NCI-H187 treated with DMSO at 0.1 percent for 48 hours (cell line): Measurements from ENCODE around the gene OR5K4.
"Not testable (repeated sequence)": the region's sequence is repeated elsewhere in the genome, so short reads cannot be mapped to it uniquely, and the experiment has no call there.

Source experiments
- DNase-seq: peaks from one replicate; lab custom pipeline; 2025; lab: John Stamatoyannopoulos, UW

The OR5K4 gene

DNA sequence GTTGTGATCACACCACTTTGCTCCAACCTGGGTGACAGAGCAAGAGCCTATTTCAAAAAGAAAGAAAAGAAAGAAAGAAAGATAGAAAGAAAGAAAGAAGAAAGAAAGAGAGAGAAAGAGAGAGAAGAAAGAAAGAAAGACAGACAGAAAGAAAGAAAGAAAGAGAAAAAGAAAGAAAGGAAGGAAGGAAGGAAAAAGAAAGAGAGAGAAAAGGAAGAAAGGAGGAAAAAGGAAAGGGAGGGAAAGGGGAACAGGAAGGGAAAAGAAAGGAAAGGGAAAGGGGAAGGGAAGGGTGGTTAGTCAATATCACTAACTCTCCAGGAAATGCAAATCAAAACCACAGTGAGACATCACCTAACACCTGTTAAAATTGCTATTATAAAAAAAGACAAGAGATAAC, 18.2 kb downstream of the OR5K4 start:
- DNase-seq: no peak

DNA sequence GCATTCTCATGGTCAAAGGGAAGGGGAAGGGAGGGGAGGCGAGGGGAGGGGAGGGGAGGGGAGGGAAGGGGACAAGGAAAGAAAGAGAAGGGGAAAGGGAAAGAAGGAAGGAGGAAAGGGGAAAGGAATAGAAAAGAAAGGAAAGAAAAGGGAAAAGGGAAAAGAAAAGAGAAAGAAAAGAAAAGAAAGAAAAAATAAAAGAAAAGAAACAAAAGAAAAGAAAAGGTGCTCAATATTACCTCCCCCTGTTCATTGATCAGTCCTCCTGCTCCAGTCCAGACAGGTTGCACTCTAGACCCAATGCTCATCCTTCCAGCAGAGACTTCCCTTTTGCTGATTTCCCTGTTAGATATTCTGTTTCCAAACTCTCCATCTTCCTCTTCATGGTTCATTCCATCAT, 18.8 kb downstream of the OR5K4 start:
- DNase-seq: no peak

DNA sequence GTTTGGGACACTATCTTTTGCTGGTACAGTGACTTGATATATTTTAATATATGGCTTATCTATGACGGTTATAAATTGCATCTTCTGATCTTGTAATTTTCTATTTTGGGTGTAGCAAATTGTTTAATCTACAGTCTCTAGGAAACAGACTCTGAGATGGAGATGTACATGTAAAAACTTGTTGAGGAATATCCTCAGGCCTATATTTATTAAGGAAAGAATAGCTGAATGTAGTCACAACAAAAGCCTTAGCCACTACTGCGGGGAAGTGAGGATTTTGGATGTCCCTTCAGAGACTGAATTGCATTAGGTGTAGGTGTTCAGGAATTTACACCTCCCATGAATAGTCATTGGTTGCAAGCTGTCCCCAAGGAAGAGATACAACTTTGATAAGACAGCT, 23.0 kb downstream of the OR5K4 start:
- no peak for DNase-seq

- DNase-seq: no peak
These were observed 34.5 kb downstream of the OR5K4 start for GRCh38 chr3:98388147-98388546.

- no peak for DNase-seq
These were observed 36.7 kb downstream of the OR5K4 start, which contains the start of gene OR5K3 for GRCh38 chr3:98390366-98390765. Gene OR5K3 (plus strand): TSS chr3:98390666. CDS start chr3:98390666, 0 bp downstream.

- DNase-seq: no peak
These were observed 41.4 kb downstream of the OR5K4 start for GRCh38 chr3:98395101-98395500.

GRCh38 chr3:98396482-98396881, 42.8 kb downstream of the OR5K4 start:
- not testable (repeated sequence) for DNase-seq

DNA sequence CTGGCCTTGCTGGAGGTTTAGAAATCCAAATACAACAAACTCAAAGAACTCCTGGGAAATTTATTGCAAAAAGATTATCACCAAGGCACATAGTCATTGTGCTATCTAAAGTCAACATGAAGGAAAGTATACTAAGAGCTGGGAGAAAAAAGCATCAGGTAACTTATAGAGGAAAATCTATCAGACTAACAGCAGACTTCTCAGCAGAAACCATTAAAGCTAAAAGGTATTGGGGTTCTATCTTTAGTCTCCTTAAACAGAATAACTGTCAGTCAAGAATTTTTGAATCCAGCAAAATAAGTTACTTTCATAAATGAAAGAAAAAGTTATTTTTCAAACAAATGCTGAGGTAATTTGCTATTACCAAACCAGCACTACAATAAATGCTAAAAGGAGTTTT, 44.9 kb downstream of the OR5K4 start:
- no peak for DNase-seq

DNA sequence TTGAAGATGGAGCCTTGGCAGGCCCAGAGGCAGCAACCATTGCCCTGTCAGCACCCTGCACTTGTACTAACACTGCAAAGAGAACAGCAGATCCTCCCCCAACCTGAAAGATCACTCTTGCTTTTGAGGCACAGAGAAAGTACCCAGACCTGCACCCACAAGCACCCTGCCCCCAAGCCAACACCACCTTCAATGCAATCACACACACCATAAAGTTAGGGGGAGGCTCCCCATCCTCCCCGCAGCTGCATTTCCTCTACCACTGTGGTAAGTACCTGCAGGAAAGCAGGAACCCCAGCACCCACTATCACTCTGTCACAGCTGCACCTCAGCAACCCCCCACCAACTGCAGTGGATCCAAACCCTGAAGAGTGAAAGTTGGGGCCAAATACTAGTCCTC, 48.9 kb downstream of the OR5K4 start:
- DNase-seq: no peak

GRCh38 chr3:98404010-98404409, 50.4 kb downstream of the OR5K4 start:
- no peak for DNase-seq
